Measurements from ENCODE around the gene LUC7L2. TPM values are rescaled to one million over a fixed set of nuclear protein-coding genes. Genes with fewer than 3 reads are reported as not detected.

LUC7L2 gene
- total and polyA plus RNA-seq, 2 of the 8 experiments (the other 6 are each of a cell fraction or from before 2014, with no cell fraction given), result 22.9 to 67.8 TPM

- Histone ChIP-seq H3K23ac (ENCODE audit: insufficient read length) (no peak overlapping the region), H2BK20ac (ENCODE audit: low read length) (no peak overlapping the region), H3K9ac (replicated peaks in 1 of 4; ENCODE audit: extremely low read depth in 1 of 4, low read depth in 3 of 4, low read length in 3 of 4) (no peak overlapping the region), H3K27me3 (replicated peaks in 1 of 4; ENCODE audit: control insufficient read depth in 3 of 4, extremely low read depth in 1 of 4, insufficient read depth in 3 of 4, low read length in 3 of 4) (no peaks in the 10 kb centered on the region), H4K5ac (ENCODE audit: insufficient read length, low read depth, low read length) (no peak overlapping the region), H3K18ac (ENCODE audit: extremely low read depth, low read length) (no peak overlapping the region), H2AK5ac (ENCODE audit: low read depth, low read length) (no peak overlapping the region), H3K14ac (ENCODE audit: insufficient read length) (no peak overlapping the region), H3K9me3 (ENCODE audit: insufficient read depth in 2 of 2, low read depth in 1 of 2, low read length in 1 of 2) (no peaks in the 10 kb centered on the region), H3K23me2 (ENCODE audit: low read depth, low read length) (no peaks in the 10 kb centered on the region), H3K27ac (ENCODE audit: low read depth, low read length) (no peak overlapping the region), H3K4me1 (replicated peaks in 1 of 4; ENCODE audit: control insufficient read depth in 3 of 4, insufficient read depth in 4 of 4, low read length in 3 of 4) (no peaks in the 10 kb centered on the region), H2BK15ac (ENCODE audit: low read length) (no peak overlapping the region), H2BK120ac (replicated peaks; ENCODE audit: low read depth, low read length) (no peak overlapping the region), H4K8ac (ENCODE audit: extremely low read depth, insufficient read depth, low read length) (no peak overlapping the region), H3K79me1 (ENCODE audit: low read depth, low read length) (no peaks in the 10 kb centered on the region), H2AFZ (ENCODE audit: low read length) (no peak overlapping the region), H3K4ac (replicated peaks; ENCODE audit: insufficient read length, low read depth, low read length) (no peak overlapping the region), H3K4me3 (ENCODE audit: extremely low read depth in 1 of 4, insufficient read depth in 2 of 4, low read depth in 3 of 4, low read length in 4 of 4) (no peak overlapping the region), H3K4me2 (ENCODE audit: insufficient read depth in 1 of 2, low read depth in 2 of 2, low read length in 2 of 2) (no peak overlapping the region), H4K91ac (replicated peaks; ENCODE audit: insufficient read length, low read length) (no peak overlapping the region), H4K20me1 (replicated peaks in 1 of 2; ENCODE audit: control insufficient read depth in 1 of 2, insufficient read depth in 2 of 2, low read length in 2 of 2) (no peaks in the 10 kb centered on the region), H3K79me2 (ENCODE audit: control insufficient read depth in 1 of 2, insufficient read depth in 2 of 2, low read length in 2 of 2) (no peaks in the 10 kb centered on the region; a peak in 1 of 4 replicates), H3K36me3 (ENCODE audit: control insufficient read depth in 2 of 4, insufficient read depth in 4 of 4, low read length in 3 of 4) (peaks cover 0 to 25% (median 8%) of the 10 kb centered on the region in 4 experiments; a peak in 5 of 8 replicates), H2BK12ac (ENCODE audit: low read depth, low read length) (no peak overlapping the region), H3K56ac (replicated peaks; ENCODE audit: insufficient read length, low read depth, low read length) (no peak overlapping the region), H2BK5ac (ENCODE audit: low read depth, low read length) (no peak overlapping the region; the same call in 1 of the 2 replicates)
- DNase-seq (ENCODE audit: low read depth in 1 of 2, low spot score in 2 of 2), result peak in 1 of 2 experiments; percentile 32
- no peak for FAIRE-seq
- TF ChIP-seq TCF12 (IDR thresholded peaks at IDR 0.05; ENCODE audit: low read depth, low read length), result no peak
- no peak for TF ChIP-seq EZH2 (IDR thresholded peaks at IDR 0.05; ENCODE audit: low read depth, low read length, severe bottlenecking)
- no peak for TF ChIP-seq RXRA (IDR thresholded peaks at IDR 0.05; ENCODE audit: insufficient read depth, low read depth, low read length)
- no peak for TF ChIP-seq GABPA (IDR thresholded peaks at IDR 0.05; ENCODE audit: borderline replicate concordance, insufficient read depth, low read length)
- TF ChIP-seq EP300 (IDR thresholded peaks at IDR 0.05; ENCODE audit: borderline replicate concordance in 1 of 2, low read depth in 2 of 2, low read length in 2 of 2), result no peak
- no peak for TF ChIP-seq ZNF274 (IDR thresholded peaks at IDR 0.05; ENCODE audit: borderline replicate concordance, extremely low read depth, low read length)
- WGBS, 2 experiments (ENCODE audit: extremely low coverage in 1 of 2, insufficient coverage in 1 of 2, insufficient read length in 1 of 2, insufficient replicate concordance in 2 of 2, low coverage in 1 of 2, low lambda C conversion rate in 2 of 2, missing lambda C conversion rate in 1 of 2), result 91% methylated on average over 12 of the region's 12 CpGs; no CpG with 5 or more reads in 1 of the 2 experiments
- ChIA-PET CTCF (ENCODE audit: partially characterized antibody) (interaction anchor here (0.5 to 1.8 kb wide), 6 partner anchors 8 to 195 kb away, joined by 3 to 9 read pairs (median 3); no protein-coding TSS in a partner anchor), POLR2A (ENCODE audit: partially characterized antibody) (interaction anchor here (0.6 to 2.1 kb wide), 3 partner anchors 12 to 57 kb away, joined by 4 to 6 read pairs (median 4); partner anchors contain the start of gene KLRG2)
Measured at GRCh38 chr7:139426258-139427028, 66.7 kb downstream of the LUC7L2 start.

All from H1 (cell line).